K562 (cell line): ENCODE results near the gene ABCD3. TPM values are rescaled to one million over a fixed set of nuclear protein-coding genes. Genes with fewer than 3 reads are reported as not detected.

Experiments
- BRF1 ChIP-seq: IDR thresholded peaks from 3 replicates; pipeline ENCODE4 v1.6.1; 2011; ENCODE audit warnings: borderline replicate concordance, mild to moderate bottlenecking; ENCODE audit not compliant: insufficient read length; ENCODE audit errors: extremely low read depth
- C11orf30 ChIP-seq: fragments of 450-650 bp; IDR thresholded peaks from 2 replicates; pipeline ENCODE4 v1.6.1; 2016; ENCODE audit warnings: low read depth, mild to moderate bottlenecking
- CBFA2T2 ChIP-seq: fragments of 450-650 bp; conservative IDR thresholded peaks from 2 replicates; pipeline ENCODE4 v1.6.1; 2017; ENCODE audit warnings: mild to moderate bottlenecking
- CBX3 ChIP-seq, 2 experiments: IDR thresholded peaks; 1 replicate in 1 of 2; 2 replicates in 1 of 2; pipeline ENCODE4 v1.6.1; 2012; ENCODE audit warnings: inconsistent platforms in 2 of 2, low read length in 2 of 2, borderline replicate concordance in 1 of 2, control low read depth in 1 of 2
- CCNT2 ChIP-seq: IDR thresholded peaks from 2 replicates; pipeline ENCODE4 v1.6.1; 2011; ENCODE audit warnings: borderline replicate concordance, low read depth, mild to moderate bottlenecking, moderate library complexity, mixed read lengths, low read length; ENCODE audit not compliant: insufficient read length; ENCODE audit errors: extremely low read depth
- CSDE1 ChIP-seq, 2 experiments: fragments of 450-650 bp; IDR thresholded peaks; 2 replicates each; pipeline ENCODE4 v1.6.1; 2016; ENCODE audit warnings: mild to moderate bottlenecking in 1 of 2
- ESRRB ChIP-seq: fragments of 250-450 bp; sonication (Bioruptor Pico); IDR thresholded peaks from 2 replicates; pipeline ENCODE4 v1.5.0; 2020; ENCODE audit warnings: mild to moderate bottlenecking, moderate library complexity, borderline replicate concordance
- FOXJ2 ChIP-seq: fragments of 200-800 bp; sonication (Bioruptor generic); IDR thresholded peaks from 2 replicates; pipeline ENCODE4 v1.6.1; 2016; ENCODE audit warnings: missing genetic modification characterization, missing compliant biosample characterization
- GABPB1 ChIP-seq: sonication (generic); formaldehyde crosslinking; IDR thresholded peaks from 2 replicates; pipeline ENCODE4 v1.8.0; 2022; ENCODE audit warnings: mild to moderate bottlenecking, missing genetic modification reagents
- GTF2E2 ChIP-seq: fragments of 200-800 bp; sonication (Bioruptor generic); IDR thresholded peaks from 2 replicates; pipeline ENCODE4 v1.6.1; 2016; ENCODE audit warnings: missing genetic modification characterization, missing compliant biosample characterization
- HDAC1 ChIP-seq, 2 experiments: fragments of 450-650 bp; IDR thresholded peaks; 2 replicates each; pipeline ENCODE4 v1.6.1; 2016 to 2017; ENCODE audit warnings: inconsistent platforms in 1 of 2, mild to moderate bottlenecking in 1 of 2, moderate library complexity in 1 of 2
- HMBOX1 ChIP-seq: sonication (generic); IDR thresholded peaks from 2 replicates; pipeline ENCODE4 v1.6.1; 2016
- HMG20B ChIP-seq: fragments of 250-450 bp; sonication (Bioruptor Pico); IDR thresholded peaks from 2 replicates; pipeline ENCODE4 v1.5.0; 2021; ENCODE audit warnings: mild to moderate bottlenecking
- MAFF ChIP-seq: IDR thresholded peaks from 2 replicates; pipeline ENCODE4 v1.6.1; 2012; ENCODE audit warnings: low read length, improper control_type of control experiment
- NFE2L1 ChIP-seq: fragments of 450-650 bp; IDR thresholded peaks from 2 replicates; pipeline ENCODE4 v1.6.1; 2016; ENCODE audit warnings: missing genetic modification characterization, low read depth, mild to moderate bottlenecking, missing compliant biosample characterization, moderate library complexity, borderline replicate concordance
- NFRKB ChIP-seq: fragments of 450-650 bp; IDR thresholded peaks from 2 replicates; pipeline ENCODE4 v1.6.1; 2016; ENCODE audit warnings: low read depth
- NR0B1 ChIP-seq: fragments of 450-650 bp; IDR thresholded peaks from one replicate; pipeline ENCODE4 v1.6.1; 2018; ENCODE audit warnings: mild to moderate bottlenecking, moderate library complexity; ENCODE audit not compliant: partially characterized antibody
- PHB ChIP-seq: fragments of 250-450 bp; sonication (Bioruptor Pico); IDR thresholded peaks from 2 replicates; pipeline ENCODE4 v1.5.0; 2021
- PHF20 ChIP-seq: fragments of 450-650 bp; IDR thresholded peaks from 2 replicates; pipeline ENCODE4 v1.6.1; 2018; ENCODE audit not compliant: partially characterized antibody
- POU5F1 ChIP-seq: fragments of 150-350 bp; IDR thresholded peaks from 2 replicates; pipeline ENCODE4 v1.6.1; 2014; ENCODE audit warnings: borderline replicate concordance, low read length, low read depth, mild to moderate bottlenecking; ENCODE audit not compliant: partially characterized antibody
- RFX1 ChIP-seq: fragments of 450-650 bp; IDR thresholded peaks from 2 replicates; pipeline ENCODE4 v1.6.1; 2016; ENCODE audit warnings: mild to moderate bottlenecking, moderate library complexity
- SAP30 ChIP-seq: fragments of 200-600 bp; sonication (generic); IDR thresholded peaks from 2 replicates; pipeline ENCODE4 v1.6.1; 2012; ENCODE audit warnings: borderline replicate concordance, low read depth, mild to moderate bottlenecking, moderate library complexity, low read length, control low read depth, inconsistent platforms; ENCODE audit not compliant: insufficient read depth, poor library complexity, severe bottlenecking
- SIN3A ChIP-seq, 2 experiments: fragments of 150-350 bp in 1 of 2; IDR thresholded peaks; 2 replicates each; pipeline ENCODE4 v1.6.1; 2011 to 2016; ENCODE audit warnings: borderline replicate concordance in 2 of 2, low read depth in 2 of 2, low read length in 2 of 2, mild to moderate bottlenecking in 2 of 2, moderate library complexity in 2 of 2; ENCODE audit not compliant: control insufficient read depth in 1 of 2
- TCF3 ChIP-seq: sonication (generic); formaldehyde crosslinking; IDR thresholded peaks from 2 replicates; pipeline ENCODE4 v1.4.0; 2020; ENCODE audit warnings: mild to moderate bottlenecking, missing genetic modification reagents
- U2AF1 ChIP-seq: fragments of 200-400 bp; formaldehyde crosslinking; optimal IDR thresholded peaks from 2 replicates; pipeline ENCODE3; 2017; ENCODE audit warnings: mild to moderate bottlenecking, low read depth, low read length, moderate library complexity
- XRCC3 ChIP-seq: fragments of 450-650 bp; IDR thresholded peaks from 2 replicates; pipeline ENCODE4 v1.6.1; 2017; ENCODE audit warnings: mild to moderate bottlenecking, moderate library complexity
- ZNF707 ChIP-seq: fragments of 250-450 bp; sonication (Bioruptor Pico); conservative IDR thresholded peaks from 2 replicates; pipeline ENCODE4 v1.8.0; 2022; ENCODE audit warnings: inconsistent platforms, mild to moderate bottlenecking, moderate library complexity
- ZNF76 ChIP-seq: fragments of 250-450 bp; sonication (Bioruptor Pico); IDR thresholded peaks from 2 replicates; pipeline ENCODE4 v1.4.0; 2020; ENCODE audit warnings: mild to moderate bottlenecking, moderate library complexity, borderline replicate concordance
- polyA plus RNA-seq, 8 experiments: library from polyadenylated mRNA; depleted of rRNA in 4 of 8; stranded (reverse) in 5 of 8; unstranded in 3 of 8; fragments of >200 nt; fragmentation: Nextera tagmentation in 2 of 8; fragmentation: Illumina TruSeq in 1 of 8; extraction: Ambion mirVana in 2 of 8; extraction: Trizol in 1 of 8; gene quantifications; 2 replicates each; pipeline versions ENCODE4 v1.2.1 to v1.2.3, GENCODE V29; 2011 to 2014; ENCODE audit warnings: inconsistent platforms in 1 of 8, missing spikeins in 1 of 8
- total RNA-seq, 7 experiments: library from RNA; depleted of rRNA in 6 of 7; stranded (reverse); fragments of >200 nt in 6 of 7; fragmentation: Illumina TruSeq in 2 of 7; extraction: Trizol in 2 of 7; gene quantifications; 2 replicates each; pipeline versions ENCODE4 v1.2.1 to v1.2.3, GENCODE V29; 2011 to 2021; ENCODE audit warnings: low replicate concordance in 1 of 7

Gene ABCD3
- total and polyA plus RNA-seq, 9 of the 15 experiments (the other 6 are each of a cell fraction or from before 2014, with no cell fraction given) = 11.0 to 30.7 (median 15.5) TPM

- TF ChIP-seq CCNT2 (no peak), C11orf30 (peak; percentile 83), CSDE1 (IDR thresholded peaks at IDR 0.05) (no peak), ZNF707 (CRISPR knock-in tag) (no peak), GABPB1 (CRISPR knock-in tag) (no peak), TCF3 (0 out of 2 replicates have a peak, but pooled peaks have one; percentile 10), U2AF1 (no peak), XRCC3 (no peak), HMG20B (CRISPR knock-in tag) (no peak), POU5F1 (no peak), PHB (no peak), SIN3A (IDR thresholded peaks at IDR 0.05; ENCODE audit: borderline replicate concordance in 2 of 2, control insufficient read depth in 1 of 2, low read depth in 2 of 2, low read length in 2 of 2) (no peak), PHF20 (no peak), FOXJ2 (tag) (no peak), ESRRB (CRISPR knock-in tag) (no peak), CBFA2T2 (0 out of 2 replicates have a peak, but pooled peaks have one; percentile 34), MAFF (peak; percentile 44), ZNF76 (CRISPR knock-in tag) (no peak), GTF2E2 (tag) (no peak), CBX3 (IDR thresholded peaks at IDR 0.05; ENCODE audit: borderline replicate concordance in 1 of 2, low read length in 2 of 2) (no peak), BRF1 (no peak), HDAC1 (IDR thresholded peaks at IDR 0.05) (no peak), NFRKB (no peak), NFE2L1 (tag) (peak; percentile 25; the same call in 1 of the 2 replicates), SAP30 (no peak), HMBOX1 (peak; percentile 29; the same call in 1 of the 2 replicates), RFX1 (no peak), NR0B1 (no peak)
Observed at GRCh38 chr1:94544706-94545490, 126.7 kb downstream of the ABCD3 start (continued).
